Measurements from ENCODE around the gene LMAN2L. TPM values are rescaled to one million over a fixed set of nuclear protein-coding genes. Genes with fewer than 3 reads are reported as not detected.
A peak's percentile ranks its signal among the peaks of the same experiment; 100 is the strongest.

Gene LMAN2L, protein sequence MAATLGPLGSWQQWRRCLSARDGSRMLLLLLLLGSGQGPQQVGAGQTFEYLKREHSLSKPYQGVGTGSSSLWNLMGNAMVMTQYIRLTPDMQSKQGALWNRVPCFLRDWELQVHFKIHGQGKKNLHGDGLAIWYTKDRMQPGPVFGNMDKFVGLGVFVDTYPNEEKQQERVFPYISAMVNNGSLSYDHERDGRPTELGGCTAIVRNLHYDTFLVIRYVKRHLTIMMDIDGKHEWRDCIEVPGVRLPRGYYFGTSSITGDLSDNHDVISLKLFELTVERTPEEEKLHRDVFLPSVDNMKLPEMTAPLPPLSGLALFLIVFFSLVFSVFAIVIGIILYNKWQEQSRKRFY
- 10 to 100 TPM; 17.2 to 21.5 (median 19.1) TPM for total RNA-seq

- intact Hi-C loops (cut with DNase I; ENCODE audit: low total_unique reads), result no loop called here
Measured at GRCh38 chr2:96739633-96740428, at the start of gene LMAN2L. Gene LMAN2L (minus strand): TSS chr2:96740064. CDS start chr2:96740040, 24 bp downstream.

DNA sequence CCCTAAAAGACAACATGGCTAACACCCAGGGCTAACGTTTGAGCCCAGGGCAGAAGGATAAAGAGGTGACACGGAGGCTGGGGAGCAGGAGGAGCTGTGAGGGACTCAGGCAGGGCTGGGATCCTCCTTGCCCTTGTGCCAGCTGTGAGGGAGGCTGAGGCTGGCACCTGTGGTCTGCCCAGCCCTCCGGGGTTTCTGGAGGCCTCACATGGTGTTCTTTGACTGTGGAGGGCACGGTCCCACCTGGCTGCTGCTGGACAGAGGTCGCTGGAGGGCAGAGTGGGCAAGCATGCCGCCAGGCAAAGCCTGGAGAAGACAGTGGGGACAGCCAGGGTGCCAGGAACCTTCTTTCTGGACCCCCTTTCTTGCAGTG lies 49.4 kb upstream of the LMAN2L start:
- no peak for DNase-seq (ENCODE audit: low spot score in 2 of 2)
- no peak overlapping the region for H3K4me3 ChIP-seq (ENCODE audit: low read depth, poor library complexity, severe bottlenecking)
- no peak for TF ChIP-seq CTCF (IDR thresholded peaks at IDR 0.05)
- no peak for TF ChIP-seq POLR2A (IDR thresholded peaks at IDR 0.05)
- intact Hi-C loops (cut with DNase I; ENCODE audit: low total_unique reads), result no loop called here
- 73 to 77% methylated on average over 4 to 6 of the region's 6 CpGs for WGBS, 2 donors

More at GRCh38 chr2:96739633-96740428, at the start of gene LMAN2L:
- peak within 1 kb of the TSS; percentile 76 for H3K4me3 ChIP-seq (ENCODE audit: low read depth, poor library complexity, severe bottlenecking)
- peak; percentile 99 to 100 for DNase-seq (ENCODE audit: low spot score in 2 of 2)
- TF ChIP-seq CTCF (IDR thresholded peaks at IDR 0.05), result no peak
- no peak for TF ChIP-seq POLR2A (IDR thresholded peaks at IDR 0.05)
- WGBS, 2 donors, result 0 to 1% methylated on average over 39 to 43 of the region's 43 CpGs

GRCh38 chr2:96788442-96789244 lies 48.8 kb upstream of the LMAN2L start:
- H3K4me3 ChIP-seq (ENCODE audit: low read depth, poor library complexity, severe bottlenecking), result no peak overlapping the region
- WGBS, 2 donors, result 57 to 69% methylated on average over 17 of the region's 17 CpGs
- no peak for DNase-seq (ENCODE audit: low spot score in 2 of 2)
- intact Hi-C loops (cut with DNase I; ENCODE audit: low total_unique reads), result no loop called here
- no peak for TF ChIP-seq CTCF (IDR thresholded peaks at IDR 0.05)
- no peak for TF ChIP-seq POLR2A (IDR thresholded peaks at IDR 0.05)

DNA sequence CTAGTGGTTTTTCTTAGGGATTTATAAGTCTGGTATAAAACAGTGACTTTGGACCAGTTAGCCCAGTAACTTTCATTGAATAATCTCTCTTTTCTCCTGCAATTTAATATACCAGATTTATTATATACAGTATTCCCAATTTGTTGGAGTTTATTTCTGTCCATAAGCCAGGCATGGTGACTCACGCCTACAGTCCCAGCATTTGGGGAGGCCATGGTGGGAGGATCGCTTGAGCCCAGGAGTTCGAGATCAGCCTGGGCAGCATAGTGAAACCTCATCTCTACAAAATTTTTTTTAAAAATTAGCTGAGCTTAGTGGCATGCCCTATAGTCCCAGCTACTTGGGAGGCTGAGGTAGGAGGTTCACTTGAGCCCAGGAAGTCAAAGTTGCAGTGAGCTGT lies 47.5 kb upstream of the LMAN2L start:
- no peak for DNase-seq (ENCODE audit: low spot score in 2 of 2)
- intact Hi-C loops (cut with DNase I; ENCODE audit: low total_unique reads), result no loop called here
- no peak for TF ChIP-seq CTCF (IDR thresholded peaks at IDR 0.05)
- no peak for TF ChIP-seq POLR2A (IDR thresholded peaks at IDR 0.05)
- no peak overlapping the region for H3K4me3 ChIP-seq (ENCODE audit: low read depth, poor library complexity, severe bottlenecking)
- WGBS, 2 donors, result 90 to 95% methylated on average over 3 of the region's 3 CpGs

DNA sequence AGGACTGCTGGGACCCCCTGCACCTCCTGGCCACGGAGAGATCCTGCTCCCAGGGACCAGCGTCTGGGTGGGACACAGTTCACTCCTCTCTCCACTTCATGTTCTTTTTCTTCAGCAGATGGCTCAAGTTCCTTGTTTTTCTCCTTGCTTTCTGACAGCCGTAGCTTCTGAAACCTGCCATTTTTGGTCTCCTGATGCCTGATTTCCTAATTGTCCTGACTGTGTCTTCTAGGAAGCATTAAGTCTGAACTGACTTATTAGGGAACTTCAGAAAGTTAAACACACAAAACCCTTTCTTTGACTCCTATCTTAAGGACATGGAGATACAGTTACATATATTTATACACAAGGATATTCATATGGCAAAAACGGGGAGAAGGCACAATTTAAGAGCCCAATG lies 43.5 kb upstream of the LMAN2L start:
- TF ChIP-seq POLR2A (IDR thresholded peaks at IDR 0.05) (no peak), CTCF (IDR thresholded peaks at IDR 0.05) (no peak)
- WGBS, 2 donors, result 74 to 84% methylated on average over 4 of the region's 4 CpGs
- H3K4me3 ChIP-seq (ENCODE audit: low read depth, poor library complexity, severe bottlenecking), result no peak overlapping the region
- intact Hi-C loops (cut with DNase I; ENCODE audit: low total_unique reads), result no loop called here
- DNase-seq (ENCODE audit: low spot score in 2 of 2), result no peak
